ENCODE results near the gene MDN1. TPM values are rescaled to one million over a fixed set of nuclear protein-coding genes. Genes with fewer than 3 reads are reported as not detected.
"Not testable (repeated sequence)": the region's sequence is repeated elsewhere in the genome, so short reads cannot be mapped to it uniquely, and the experiment has no call there.

Gene MDN1
- total RNA-seq, 1 experiment from 2014 or later = 117 TPM

DNA sequence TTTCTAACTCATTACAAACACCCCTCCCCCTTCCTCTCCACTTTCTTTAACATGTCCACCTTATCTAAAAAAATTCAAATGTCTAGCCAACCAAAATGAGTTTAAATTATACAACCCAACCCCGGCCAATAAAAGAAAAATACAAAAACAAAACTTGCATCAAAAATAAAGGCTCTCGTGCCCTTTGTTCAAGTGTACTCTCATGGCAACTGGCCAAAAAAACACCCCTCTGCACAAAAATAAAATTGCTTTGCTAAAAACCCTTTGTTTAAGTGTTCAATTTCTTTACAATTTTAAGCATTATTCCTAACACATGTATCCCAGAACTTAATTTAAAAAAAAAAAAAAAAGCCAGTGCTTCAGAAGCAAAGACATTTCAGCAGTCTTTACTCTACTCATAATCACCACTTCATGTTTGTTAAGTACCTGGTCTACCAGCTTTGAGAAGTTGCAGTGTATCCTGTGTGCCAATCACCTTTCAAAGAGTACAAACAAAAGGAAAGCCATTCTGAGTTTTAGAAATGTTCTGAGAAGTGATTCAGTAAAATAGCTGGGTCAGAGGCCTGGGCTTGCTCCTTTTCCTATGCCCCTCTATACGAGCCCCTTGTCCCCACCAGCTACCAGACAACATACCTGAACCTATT, 87.5 kb downstream of the MDN1 start:
- Mint-ChIP-seq H3K27me3 (ENCODE audit: low read depth) (no peaks in the 10 kb centered on the region), H3K36me3 (ENCODE audit: insufficient read depth in 1 of 3, low read depth in 3 of 3) (peaks cover 53 to 84% (median 71%) of the 10 kb centered on the region in 3 experiments), H3K9me3 (no peaks in the 10 kb centered on the region), H3K27ac (peak overlapping the region in 1 of 3 experiments; percentile 49; a peak in 1 of 7 replicates), H3K4me3 (no peak overlapping the region), H3K4me1 (no peaks in the 10 kb centered on the region)
- Histone ChIP-seq H3K27ac (ENCODE audit: insufficient read length, low read depth, low read length) (no peak overlapping the region), H3K9ac (ENCODE audit: extremely low read depth, insufficient read length, low read length) (no peak overlapping the region), H3K27me3 (ENCODE audit: insufficient read depth, low read length) (no peaks in the 10 kb centered on the region), H2BK15ac (ENCODE audit: low read depth, low read length) (no peak overlapping the region), H3T11ph (ENCODE audit: low read length) (no peak overlapping the region), H3K4me1 (ENCODE audit: insufficient read depth, low read length) (no peaks in the 10 kb centered on the region), H3K9me3 (ENCODE audit: control insufficient read depth, low read depth, low read length) (no peaks in the 10 kb centered on the region), H2BK5ac (ENCODE audit: insufficient read length, low read length) (no peak overlapping the region), H3K4me2 (ENCODE audit: insufficient read depth, insufficient read length, low read length) (no peak overlapping the region), H4K20me1 (ENCODE audit: control insufficient read depth, insufficient read depth, insufficient read length) (no peaks in the 10 kb centered on the region), H3K4ac (ENCODE audit: low read depth, low read length) (no peak overlapping the region), H3K18ac (ENCODE audit: insufficient read length, low read depth, low read length) (no peak overlapping the region), H3K79me1 (ENCODE audit: insufficient read depth, low read depth, low read length, poor library complexity, severe bottlenecking) (no peaks in the 10 kb centered on the region), H3K23me2 (ENCODE audit: insufficient read length, low read depth, low read length, poor library complexity, severe bottlenecking) (no peaks in the 10 kb centered on the region), H3K56ac (ENCODE audit: insufficient read length, low read depth, low read length) (no peak overlapping the region), H3K14ac (ENCODE audit: insufficient read depth, low read length) (no peak overlapping the region), H2AK5ac (ENCODE audit: insufficient read length, low read length) (no peak overlapping the region), H4K5ac (ENCODE audit: insufficient read length, low read depth, low read length) (no peak overlapping the region), H2BK20ac (ENCODE audit: low read depth, low read length, poor library complexity, severe bottlenecking) (no peak overlapping the region), H3K79me2 (ENCODE audit: insufficient read depth, low read length) (no peaks in the 10 kb centered on the region), H2BK12ac (ENCODE audit: insufficient read length, low read depth, low read length) (no peak overlapping the region), H2AFZ (ENCODE audit: low read length) (no peak overlapping the region), H4K8ac (replicated peaks; ENCODE audit: insufficient read length, low read depth, low read length) (no peak overlapping the region), H3K23ac (ENCODE audit: insufficient read length, low read depth, low read length) (no peak overlapping the region), H4K91ac (ENCODE audit: insufficient read length, low read depth, low read length) (no peak overlapping the region), H2BK120ac (ENCODE audit: low read depth, low read length, poor library complexity, severe bottlenecking) (no peak overlapping the region)
- TF ChIP-seq, protein P1, sequence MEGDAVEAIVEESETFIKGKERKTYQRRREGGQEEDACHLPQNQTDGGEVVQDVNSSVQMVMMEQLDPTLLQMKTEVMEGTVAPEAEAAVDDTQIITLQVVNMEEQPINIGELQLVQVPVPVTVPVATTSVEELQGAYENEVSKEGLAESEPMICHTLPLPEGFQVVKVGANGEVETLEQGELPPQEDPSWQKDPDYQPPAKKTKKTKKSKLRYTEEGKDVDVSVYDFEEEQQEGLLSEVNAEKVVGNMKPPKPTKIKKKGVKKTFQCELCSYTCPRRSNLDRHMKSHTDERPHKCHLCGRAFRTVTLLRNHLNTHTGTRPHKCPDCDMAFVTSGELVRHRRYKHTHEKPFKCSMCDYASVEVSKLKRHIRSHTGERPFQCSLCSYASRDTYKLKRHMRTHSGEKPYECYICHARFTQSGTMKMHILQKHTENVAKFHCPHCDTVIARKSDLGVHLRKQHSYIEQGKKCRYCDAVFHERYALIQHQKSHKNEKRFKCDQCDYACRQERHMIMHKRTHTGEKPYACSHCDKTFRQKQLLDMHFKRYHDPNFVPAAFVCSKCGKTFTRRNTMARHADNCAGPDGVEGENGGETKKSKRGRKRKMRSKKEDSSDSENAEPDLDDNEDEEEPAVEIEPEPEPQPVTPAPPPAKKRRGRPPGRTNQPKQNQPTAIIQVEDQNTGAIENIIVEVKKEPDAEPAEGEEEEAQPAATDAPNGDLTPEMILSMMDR (conservative IDR thresholded peaks at IDR 0.05) = no peak
- WGBS (ENCODE audit: extremely low coverage, insufficient read length, low lambda C conversion rate) = no CpG with 5 or more reads among the region's 3 CpGs
- no peak for DNase-seq

DNA sequence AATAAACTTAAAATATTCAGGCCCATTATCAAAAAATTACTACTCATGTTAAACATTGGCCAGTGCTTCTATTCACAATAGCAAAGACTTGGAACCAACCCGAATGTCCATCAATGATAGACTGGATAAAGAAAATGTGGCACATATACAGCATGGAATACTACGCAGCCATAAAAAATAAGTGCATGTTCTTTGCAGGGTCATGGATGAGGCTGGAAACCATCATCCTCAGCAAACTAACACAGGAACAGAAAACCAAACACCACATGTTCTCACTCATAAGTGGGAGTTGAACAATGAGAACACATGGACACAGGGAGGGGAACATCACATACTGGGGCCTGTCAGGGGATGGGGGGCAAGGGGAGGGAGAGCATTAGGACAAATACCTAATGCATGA, 88.3 kb downstream of the MDN1 start:
- H3K56ac ChIP-seq (ENCODE audit: insufficient read length, low read depth, low read length); H3K27ac Mint-ChIP-seq; H4K20me1 ChIP-seq (ENCODE audit: control insufficient read depth, insufficient read depth, insufficient read length); H2AK5ac ChIP-seq (ENCODE audit: insufficient read length, low read length); H3T11ph ChIP-seq (ENCODE audit: low read length); H4K91ac ChIP-seq (ENCODE audit: insufficient read length, low read depth, low read length); H2BK20ac ChIP-seq (ENCODE audit: low read depth, low read length, poor library complexity, severe bottlenecking); H3K79me2 ChIP-seq (ENCODE audit: insufficient read depth, low read length); H3K23ac ChIP-seq (ENCODE audit: insufficient read length, low read depth, low read length); H3K27ac ChIP-seq (ENCODE audit: insufficient read length, low read depth, low read length); H3K4me1 ChIP-seq (ENCODE audit: insufficient read depth, low read length); H3K4me1 Mint-ChIP-seq; H3K27me3 Mint-ChIP-seq (ENCODE audit: low read depth); H3K9me3 ChIP-seq (ENCODE audit: control insufficient read depth, low read depth, low read length); H3K4me3 Mint-ChIP-seq; H3K9me3 Mint-ChIP-seq; H3K18ac ChIP-seq (ENCODE audit: insufficient read length, low read depth, low read length); H2BK120ac ChIP-seq (ENCODE audit: low read depth, low read length, poor library complexity, severe bottlenecking); H2BK5ac ChIP-seq (ENCODE audit: insufficient read length, low read length); H3K27me3 ChIP-seq (ENCODE audit: insufficient read depth, low read length); H2BK15ac ChIP-seq (ENCODE audit: low read depth, low read length); H3K4ac ChIP-seq (ENCODE audit: low read depth, low read length); H4K8ac ChIP-seq (replicated peaks; ENCODE audit: insufficient read length, low read depth, low read length); DNase-seq; H3K9ac ChIP-seq (ENCODE audit: extremely low read depth, insufficient read length, low read length); H2BK12ac ChIP-seq (ENCODE audit: insufficient read length, low read depth, low read length); H3K4me2 ChIP-seq (ENCODE audit: insufficient read depth, insufficient read length, low read length); H3K23me2 ChIP-seq (ENCODE audit: insufficient read length, low read depth, low read length, poor library complexity, severe bottlenecking); H3K14ac ChIP-seq (ENCODE audit: insufficient read depth, low read length); H3K79me1 ChIP-seq (ENCODE audit: insufficient read depth, low read depth, low read length, poor library complexity, severe bottlenecking); H4K5ac ChIP-seq (ENCODE audit: insufficient read length, low read depth, low read length); H2AFZ ChIP-seq (ENCODE audit: low read length): not testable (repeated sequence)
- peaks cover 54 to 85% (median 74%) of the 10 kb centered on the region in 3 experiments for H3K36me3 Mint-ChIP-seq (ENCODE audit: insufficient read depth in 1 of 3, low read depth in 3 of 3)
- WGBS (ENCODE audit: extremely low coverage, insufficient read length, low lambda C conversion rate) = no CpG with 5 or more reads among the region's 2 CpGs
